Measurements from ENCODE around the gene GAGE13. TPM values are rescaled to one million over a fixed set of nuclear protein-coding genes. Genes with fewer than 3 reads are reported as not detected.

GAGE13 gene
- total RNA-seq, result not detected in 2 replicates

GRCh38 chrX:49331282-49331681, at the start of gene GAGE13:
Gene GAGE13, plus strand, starts transcription at chrX:49331582. Its CDS starts 1,156 bp downstream, at chrX:49332738.

GRCh38 chrX:49303346-49303745, 28.0 kb upstream of the GAGE13 start, which contains the start of gene GAGE10:
Gene GAGE10, plus strand, starts transcription at chrX:49303646. Its CDS starts 1,214 bp downstream, at chrX:49304860.

DNA sequence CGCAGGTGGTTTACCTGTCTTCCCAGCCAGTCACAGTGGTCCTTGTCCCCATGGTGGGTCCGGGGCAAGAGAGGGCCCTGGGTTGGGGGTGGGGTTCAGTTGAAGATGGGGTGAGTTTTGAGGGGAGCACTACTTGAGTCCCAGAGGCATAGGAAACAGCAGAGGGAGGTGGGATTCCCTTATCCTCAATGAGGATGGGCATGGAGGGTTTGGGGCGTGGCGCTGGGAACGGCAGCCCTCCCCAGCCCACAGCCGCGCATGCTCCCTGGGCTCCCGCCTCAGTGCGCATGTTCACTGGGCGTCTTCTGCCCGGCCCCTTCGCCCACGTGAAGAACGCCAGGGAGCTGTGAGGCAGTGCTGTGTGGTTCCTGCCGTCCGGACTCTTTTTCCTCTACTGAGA, 9.6 kb upstream of the GAGE13 start, which contains the start of gene GAGE12J:
Gene GAGE12J (plus strand): TSS at position 301 of the 400 bp plus-strand sequence. CDS start 1,157 bp downstream, outside the sequence.

Other genes starting within 250 kb of the GAGE13 start
- 15.4 and 16.9 TPM in 2 replicates for gene GPKOW, start 207.8 kb upstream of the GAGE13 start, total RNA-seq
- 1.9 and 2.2 TPM in 2 replicates for gene MAGIX, start 168.8 kb upstream of the GAGE13 start, total RNA-seq
- 26.4 and 35.5 TPM in 2 replicates for gene PLP2, start 159.7 kb upstream of the GAGE13 start, total RNA-seq
- 9.6 and 13.0 TPM in 2 replicates for gene PRICKLE3, start 145.2 kb upstream of the GAGE13 start, total RNA-seq
- 0.49 and 0.73 TPM in 2 replicates for gene SYP, start 131.4 kb upstream of the GAGE13 start, total RNA-seq
- not detected in 2 replicates for gene CACNA1F, start 98.2 kb upstream of the GAGE13 start, total RNA-seq
- gene CCDC22, start 96.1 kb upstream of the GAGE13 start, total RNA-seq, result 13.6 and 14.1 TPM in 2 replicates
- not detected in 2 replicates for gene FOXP3, start 66.9 kb upstream of the GAGE13 start, total RNA-seq
- gene PPP1R3F, start 61.8 kb upstream of the GAGE13 start, total RNA-seq, result 5.6 and 7.0 TPM in 2 replicates
- not detected in 2 replicates for gene GAGE10, start 27.9 kb upstream of the GAGE13 start, total RNA-seq
- gene GAGE12J, start 9.5 kb upstream of the GAGE13 start, total RNA-seq, result not detected in 2 replicates
- not detected in 2 replicates for gene GAGE12C, start 200.6 kb downstream of the GAGE13 start, total RNA-seq
- not detected in 2 replicates for gene GAGE12D, start 210.2 kb downstream of the GAGE13 start, total RNA-seq
- gene GAGE12E, start 219.7 kb downstream of the GAGE13 start, total RNA-seq, result not detected in 2 replicates
- not detected in 2 replicates for gene GAGE12F, start 229.3 kb downstream of the GAGE13 start, total RNA-seq
- not detected in 2 replicates for gene GAGE12G, start 238.8 kb downstream of the GAGE13 start, total RNA-seq
- gene GAGE12H, start 248.4 kb downstream of the GAGE13 start, total RNA-seq, result not detected in 2 replicates